Amniotic epithelial cell (primary cell): ENCODE measurements around the gene SMIM14.
"Not testable (repeated sequence)": the region's sequence is repeated elsewhere in the genome, so short reads cannot be mapped to it uniquely, and the experiment has no call there.

Source experiments
- DNase-seq: peaks from one replicate; pipeline ENCODE4 v3.0.0-alpha.2; 2010; ENCODE audit warnings: low read depth

Gene SMIM14

DNA sequence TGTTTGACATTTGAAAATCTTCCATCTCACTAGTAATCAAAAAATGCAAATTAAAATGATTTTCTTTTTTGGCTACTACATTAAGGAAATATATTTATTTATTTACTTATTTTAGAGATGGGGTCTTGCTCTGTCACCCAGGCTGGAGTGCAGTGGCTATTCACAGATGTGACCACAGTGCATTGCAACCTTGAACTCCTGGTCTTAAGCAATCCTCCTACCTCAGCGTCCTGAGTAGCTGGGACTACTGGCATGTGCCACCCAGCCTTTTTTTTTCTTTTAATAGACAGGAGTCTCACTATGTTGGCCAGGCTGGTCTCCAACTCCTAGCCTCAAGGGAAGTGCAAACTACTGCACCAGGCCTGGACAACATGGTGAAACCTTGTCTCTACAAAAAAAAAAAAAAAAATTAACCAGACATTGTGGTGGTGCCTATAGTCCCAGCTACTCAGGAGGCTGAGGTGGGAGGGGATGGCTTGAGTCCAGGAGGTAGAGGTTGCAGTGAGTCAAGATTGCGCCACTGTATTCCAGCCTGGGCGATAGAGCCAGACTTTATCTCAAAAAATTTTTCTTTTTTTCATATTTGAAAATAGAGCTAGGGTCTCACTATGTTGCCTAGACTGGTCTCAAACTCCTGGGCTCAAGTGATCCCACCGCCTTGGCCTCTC is 4.4 kb upstream of the SMIM14 start:
- DNase-seq, result peak; percentile 90

DNA sequence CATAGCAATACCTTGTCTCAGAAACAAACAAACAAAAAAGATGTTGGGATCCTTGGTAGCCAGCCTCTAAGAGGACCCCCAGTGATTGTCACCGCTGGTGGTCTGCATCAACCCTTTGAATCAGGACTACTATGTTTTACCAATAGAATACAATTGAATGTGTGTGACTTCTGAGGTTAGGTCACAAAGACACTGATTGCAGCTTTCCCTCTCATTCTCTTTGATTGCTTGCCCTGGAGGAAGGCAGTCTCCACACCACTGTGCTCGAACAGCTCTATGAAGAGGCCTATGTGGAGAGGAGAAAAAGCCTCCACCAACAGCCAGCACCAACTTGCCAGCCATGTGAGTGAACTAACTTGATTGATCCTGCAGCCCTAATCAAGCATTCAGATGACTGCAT is 2.8 kb upstream of the SMIM14 start:
- no peak for DNase-seq

DNA sequence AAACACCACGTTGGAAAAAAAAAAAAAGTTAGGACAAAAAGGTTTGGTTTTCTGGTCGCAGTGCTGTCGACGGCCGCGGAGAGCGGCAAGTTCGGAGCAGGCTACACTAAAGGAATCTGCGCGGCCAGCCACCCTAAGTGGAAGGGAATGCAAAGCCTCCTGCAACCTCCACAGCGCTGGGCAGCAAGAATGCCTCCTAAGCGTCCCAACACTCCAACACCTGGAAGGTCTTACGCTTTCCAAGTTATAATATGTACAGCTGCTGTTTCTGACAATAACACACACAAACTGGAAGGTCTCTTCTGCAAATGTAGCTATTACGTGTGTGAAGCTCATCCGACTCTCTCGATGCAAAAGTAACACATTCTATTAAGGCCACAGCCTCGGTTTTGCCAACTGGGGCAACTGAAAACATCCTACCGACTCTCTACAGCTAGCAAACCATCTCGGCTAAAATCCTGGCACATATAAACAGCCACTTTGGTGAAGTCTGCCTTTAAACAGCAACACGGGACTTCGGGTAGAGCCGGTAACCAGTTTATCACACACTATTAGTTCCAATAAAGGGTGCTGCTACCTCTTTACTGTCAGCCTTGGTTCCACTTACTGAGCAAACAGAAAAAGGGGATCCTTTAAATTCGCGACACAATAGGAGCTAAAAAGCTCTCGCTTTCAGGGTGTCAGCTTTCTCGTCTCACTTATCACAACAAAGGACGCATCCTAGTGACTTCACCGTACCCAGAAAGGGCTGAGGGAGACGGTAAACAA is 895 bp downstream of the SMIM14 start:
- DNase-seq, result peak; percentile 65

DNA sequence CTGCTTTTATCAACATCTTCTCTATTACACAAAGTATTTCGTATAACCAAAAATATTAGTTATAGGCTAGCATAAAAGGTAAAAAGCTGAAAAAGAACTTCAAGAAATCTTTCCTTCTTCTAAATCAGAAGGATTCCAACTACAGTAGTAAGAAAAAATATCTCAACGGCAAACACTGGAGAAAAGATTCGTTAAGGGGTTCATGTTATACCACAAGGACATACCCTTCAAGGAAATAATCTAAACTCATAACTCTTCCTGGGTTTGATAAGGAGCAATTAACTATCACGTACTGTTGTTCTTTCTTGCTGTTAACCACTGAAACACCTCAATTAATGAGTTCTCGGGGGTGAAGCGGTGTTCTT is 1.5 kb downstream of the SMIM14 start:
- DNase-seq, result peak; percentile 46

DNA sequence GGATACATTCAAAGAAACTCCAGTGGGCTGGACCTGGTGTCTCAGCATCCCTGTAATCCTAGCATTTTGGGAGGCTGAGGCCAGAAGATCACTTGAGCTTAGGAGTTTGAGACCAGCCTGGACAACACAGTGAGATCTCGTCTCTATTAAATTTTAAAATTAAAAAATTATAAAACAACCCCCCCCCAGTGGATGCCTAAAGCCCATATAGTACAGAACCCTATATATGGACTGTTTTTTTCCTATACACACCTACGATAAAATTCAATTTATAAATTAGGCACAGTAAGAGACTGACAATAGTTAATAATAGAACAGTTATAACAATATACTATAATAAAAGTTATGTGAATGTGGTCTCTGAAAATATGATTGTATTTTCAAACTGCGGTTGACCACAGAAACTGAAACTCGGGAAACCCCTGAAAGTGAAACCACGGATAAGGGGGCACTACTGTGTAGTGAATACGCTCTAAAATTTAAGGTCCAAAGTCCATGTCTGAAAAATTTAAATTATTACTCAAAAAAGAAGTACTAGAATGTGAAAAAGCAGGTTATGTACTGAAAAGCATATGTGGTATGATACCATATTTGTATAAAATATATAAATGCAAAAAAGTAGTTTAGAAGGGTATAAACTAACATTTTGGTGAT is 2.0 kb downstream of the SMIM14 start:
- peak; percentile 17 for DNase-seq

DNA sequence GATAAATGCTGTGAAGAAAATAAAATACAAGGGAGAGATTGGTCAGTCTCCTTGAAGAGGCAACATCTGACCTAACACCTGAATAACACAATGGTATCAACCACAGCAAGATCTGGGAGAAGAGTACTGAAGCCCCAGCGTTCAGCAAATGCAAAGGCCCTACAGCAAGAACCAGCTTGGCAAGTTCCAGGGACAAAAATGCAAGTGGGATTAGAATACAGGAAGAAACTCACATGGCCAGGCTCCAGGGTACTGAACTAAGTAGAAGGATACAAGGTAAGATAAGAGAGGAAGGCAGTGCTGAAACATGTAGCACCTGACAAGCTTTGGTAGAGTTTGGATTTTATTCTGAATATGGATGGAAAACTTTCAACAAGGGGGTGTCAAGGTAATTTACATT is 3.6 kb downstream of the SMIM14 start:
- peak; percentile 28 for DNase-seq

DNA sequence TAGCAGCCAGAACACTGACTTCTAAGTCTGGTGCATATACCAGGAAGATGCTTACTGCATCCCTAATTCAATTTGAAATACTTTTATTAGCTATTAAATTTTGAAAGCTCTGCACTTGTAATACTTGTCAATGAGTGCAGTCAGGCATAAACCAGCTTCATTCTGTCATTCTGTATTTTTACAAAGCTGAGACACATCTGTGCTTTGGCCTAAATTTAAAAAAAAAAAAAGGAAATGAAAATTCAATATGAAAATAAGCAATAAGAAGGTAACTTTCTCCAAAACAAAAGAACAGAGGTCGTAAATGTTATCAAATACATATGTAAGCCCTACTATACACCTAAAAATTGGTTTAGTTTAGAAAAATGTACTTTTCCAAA is 7.0 kb downstream of the SMIM14 start:
- DNase-seq, result no peak

DNA sequence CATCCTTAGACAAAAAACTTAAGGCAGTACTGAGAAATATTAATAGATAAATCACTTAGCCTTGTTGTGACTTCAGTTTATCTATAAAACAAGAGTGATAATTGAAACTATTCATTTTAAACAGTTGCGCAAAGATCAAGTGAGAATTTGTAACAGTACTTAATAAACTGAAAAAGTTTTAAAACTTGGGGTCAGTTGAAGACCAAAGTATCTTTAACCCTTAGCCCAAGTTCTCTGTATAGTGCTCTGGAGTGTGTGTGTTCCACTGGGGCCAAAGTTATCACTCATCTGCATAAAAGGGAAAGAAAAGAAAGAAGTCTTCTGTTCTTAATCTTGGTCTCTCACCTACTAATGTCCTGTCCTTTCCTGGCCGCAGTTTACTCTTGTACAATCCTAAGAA is 11.3 kb downstream of the SMIM14 start:
- DNase-seq, result no peak

DNA sequence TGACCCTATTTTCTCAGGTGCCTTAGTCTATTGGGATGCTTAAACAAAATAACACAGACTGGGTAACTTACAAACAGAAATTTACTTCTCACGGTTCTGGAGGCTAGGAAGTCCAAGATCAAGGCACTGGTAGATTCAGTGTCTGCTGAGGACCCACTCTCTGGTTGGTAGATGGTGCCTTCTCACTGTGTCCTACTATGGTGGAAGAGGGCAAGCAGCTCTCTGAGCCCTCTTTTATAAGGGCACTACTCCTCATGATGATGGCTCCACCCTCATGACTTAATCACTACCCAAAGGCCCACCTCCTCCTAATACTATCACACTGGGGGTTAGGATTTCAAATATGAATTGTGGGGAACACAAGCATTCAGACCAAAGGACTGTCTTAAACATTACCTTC is 11.8 kb downstream of the SMIM14 start:
- DNase-seq, result no peak

DNA sequence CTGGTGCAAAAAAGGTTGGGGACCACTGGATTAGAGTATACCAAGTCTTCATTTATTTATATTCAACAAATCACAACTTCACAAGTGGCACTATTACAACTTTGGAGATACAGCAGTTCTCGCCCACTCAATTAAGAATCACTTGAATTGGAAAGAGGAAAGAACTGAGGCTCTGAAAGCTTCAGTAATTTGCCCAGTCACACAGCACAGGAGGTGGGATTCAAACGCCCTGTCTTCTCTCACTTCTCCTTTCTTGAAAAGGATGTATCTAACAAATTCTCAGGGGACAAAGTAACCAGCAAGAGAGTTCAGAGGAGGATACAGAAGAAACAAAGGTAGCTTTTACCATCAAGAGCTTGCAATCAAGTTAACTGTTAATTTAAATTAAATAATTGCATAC is 12.4 kb downstream of the SMIM14 start:
- no peak for DNase-seq

DNA sequence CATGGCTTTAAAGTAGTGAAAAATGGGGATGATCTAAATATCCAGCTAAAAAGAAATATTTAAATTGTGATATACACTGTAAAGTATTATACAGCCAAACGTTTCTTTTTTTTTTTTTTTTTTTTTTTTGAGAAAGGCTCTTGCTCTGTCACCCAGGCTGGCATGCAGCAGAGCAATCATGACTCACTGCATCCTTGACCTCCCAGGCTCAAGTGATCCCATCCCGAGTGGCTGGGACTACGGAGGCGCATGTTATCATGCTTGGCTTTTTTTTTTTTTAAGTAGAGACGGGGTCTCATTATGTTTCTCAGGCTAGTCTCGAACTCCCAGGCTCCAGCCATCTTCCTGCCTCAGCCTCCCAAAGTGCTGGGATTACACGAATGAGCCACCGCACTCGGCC is 17.1 kb downstream of the SMIM14 start:
- DNase-seq, result peak; percentile 75

DNA sequence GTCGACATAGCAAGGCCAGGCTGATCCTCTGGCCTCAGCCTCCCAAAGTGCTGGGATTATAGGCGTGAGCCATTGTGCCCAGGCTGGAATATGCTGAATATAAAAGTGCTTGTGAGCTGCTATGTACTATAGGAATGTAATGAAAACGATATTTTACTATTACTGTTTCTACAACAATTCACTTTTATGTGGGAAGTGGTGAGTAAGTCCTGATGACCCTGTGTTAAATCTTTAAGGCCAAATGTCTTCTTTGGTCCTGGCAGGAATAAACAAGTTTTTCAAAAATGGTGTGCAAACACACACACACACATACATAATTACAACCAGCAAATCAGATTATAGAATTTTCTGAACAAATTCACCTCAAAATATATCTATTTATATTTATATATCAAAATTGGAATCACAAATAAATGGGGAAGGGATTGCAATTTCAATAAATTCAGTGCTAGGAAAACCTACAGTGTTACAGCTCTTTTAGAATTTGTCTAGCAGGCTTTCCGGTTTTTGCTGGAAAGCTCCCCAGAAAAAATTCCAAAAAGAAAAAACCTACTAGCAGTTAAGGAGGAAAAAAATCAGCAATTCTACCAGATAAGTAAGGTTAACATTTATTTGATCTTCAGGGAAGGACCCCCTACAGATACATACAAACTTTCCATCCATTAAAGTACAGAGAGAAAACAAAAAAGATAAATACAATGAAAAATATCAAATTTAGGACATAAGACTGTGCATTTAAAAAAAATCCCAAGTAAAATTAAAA is 17.9 kb downstream of the SMIM14 start:
- no peak for DNase-seq

DNA sequence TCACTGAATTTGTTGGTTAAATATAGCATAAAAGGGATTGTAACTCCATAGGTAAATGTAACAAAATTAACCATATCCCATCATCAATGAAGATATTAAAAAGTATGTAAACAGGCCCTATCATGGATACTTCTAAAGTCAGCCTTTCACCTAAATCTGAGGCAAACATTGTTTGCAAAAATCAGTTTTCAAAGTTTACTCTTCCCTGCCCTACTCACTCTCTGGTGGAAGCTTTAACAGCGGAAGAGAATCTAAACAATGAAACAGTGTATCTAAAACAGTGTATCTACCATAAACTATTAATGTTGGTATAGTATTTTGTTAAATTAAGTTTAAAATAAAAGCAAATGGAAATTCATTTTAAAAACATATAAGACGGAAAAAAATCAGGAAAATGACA is 21.1 kb downstream of the SMIM14 start:
- DNase-seq, result no peak

DNA sequence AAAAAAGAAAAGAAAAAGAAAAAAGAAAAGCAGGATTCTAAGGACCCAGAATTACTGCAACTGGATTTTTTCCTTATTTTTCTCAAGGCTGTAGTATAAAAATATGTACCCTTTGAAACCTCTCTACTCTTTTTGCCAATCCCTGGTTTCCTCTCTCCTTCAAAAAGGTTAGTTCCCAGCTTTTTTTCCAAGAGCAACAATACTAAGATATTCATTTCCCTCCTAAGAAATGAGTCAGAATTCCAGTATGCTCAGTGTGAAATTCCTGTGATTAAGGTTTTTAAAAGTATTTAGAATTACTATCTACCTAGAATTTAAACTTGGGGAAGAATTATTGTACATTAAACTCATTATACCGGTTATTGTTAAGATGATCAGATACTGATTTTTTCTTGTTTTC is 22.0 kb downstream of the SMIM14 start:
- peak; percentile 29 for DNase-seq

DNA sequence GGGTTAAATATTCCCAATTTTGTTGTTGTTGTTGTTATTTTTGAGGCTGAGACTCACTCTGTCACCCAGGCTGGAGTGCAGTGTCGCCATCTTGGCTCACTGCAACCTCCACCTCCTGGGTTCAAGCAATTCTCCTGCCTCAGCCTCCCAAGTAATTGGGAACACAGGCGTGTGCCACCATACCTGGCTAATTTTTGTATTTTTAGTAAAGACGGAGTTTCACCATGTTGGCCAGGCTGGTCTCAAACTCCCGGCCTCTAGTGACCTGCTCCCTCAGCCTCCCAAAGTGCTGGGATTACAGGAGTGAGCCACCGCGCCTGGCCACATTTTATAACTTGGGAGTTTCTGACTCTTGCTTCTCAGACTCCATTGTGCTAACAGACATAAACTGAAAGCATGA is 22.6 kb downstream of the SMIM14 start:
- DNase-seq, result not testable (repeated sequence)

DNA sequence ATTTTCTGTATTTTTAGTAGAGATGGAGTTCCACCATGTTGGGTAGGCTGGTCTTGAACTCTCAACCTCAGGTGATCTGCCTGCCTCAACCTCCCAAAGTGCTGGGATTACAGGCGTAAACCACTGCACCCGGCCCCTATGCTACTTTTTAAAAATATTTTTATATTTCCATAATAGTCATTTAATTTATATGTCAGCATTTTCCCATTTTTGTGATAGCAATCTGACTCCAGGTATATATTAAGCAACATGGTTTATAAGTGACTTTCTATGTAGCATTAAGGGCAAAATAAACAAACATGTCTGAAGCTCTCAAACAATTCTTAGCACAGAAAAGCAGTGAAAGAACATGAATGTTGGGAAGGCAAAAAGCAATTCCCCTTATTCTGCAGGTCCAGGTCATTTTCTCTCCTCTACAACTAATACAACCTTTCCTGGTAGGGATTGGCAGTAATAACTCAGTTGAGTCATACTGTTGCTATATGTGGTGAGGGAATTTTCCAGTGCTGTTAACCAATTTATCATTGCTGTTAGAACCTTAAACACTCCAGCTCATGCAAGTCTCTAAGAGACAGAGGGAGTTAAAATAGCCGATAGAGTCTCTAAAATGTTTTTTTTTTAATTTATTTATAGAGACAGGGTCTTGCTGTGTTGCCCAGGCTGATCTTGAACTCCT is 24.0 kb downstream of the SMIM14 start:
- DNase-seq, result peak; percentile 90

DNA sequence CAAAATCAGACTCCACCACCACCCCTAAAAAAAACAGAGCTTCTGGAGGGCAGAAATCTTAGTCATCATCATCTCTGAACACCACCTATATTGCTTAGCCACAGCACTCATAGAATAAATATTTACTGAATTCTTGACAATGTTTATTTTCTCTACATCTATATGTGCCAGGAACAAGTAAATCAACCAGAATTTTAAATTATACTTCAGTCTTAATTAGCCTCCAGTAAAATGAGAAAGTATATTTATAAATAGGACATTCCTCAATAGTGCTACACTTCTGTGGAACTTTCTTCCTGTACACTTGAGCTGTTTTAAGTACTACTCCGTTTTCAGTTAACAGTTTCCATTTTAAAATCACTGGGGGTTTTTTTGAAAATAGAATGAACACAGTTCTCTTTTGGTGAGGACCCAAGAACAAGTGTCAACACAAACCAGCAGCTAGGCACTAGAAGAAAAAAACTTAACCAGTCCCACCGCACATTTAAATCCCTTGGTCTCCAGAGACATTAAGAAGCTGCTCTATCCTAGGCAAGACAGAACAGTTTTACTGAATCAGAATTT is 25.5 kb downstream of the SMIM14 start:
- no peak for DNase-seq

DNA sequence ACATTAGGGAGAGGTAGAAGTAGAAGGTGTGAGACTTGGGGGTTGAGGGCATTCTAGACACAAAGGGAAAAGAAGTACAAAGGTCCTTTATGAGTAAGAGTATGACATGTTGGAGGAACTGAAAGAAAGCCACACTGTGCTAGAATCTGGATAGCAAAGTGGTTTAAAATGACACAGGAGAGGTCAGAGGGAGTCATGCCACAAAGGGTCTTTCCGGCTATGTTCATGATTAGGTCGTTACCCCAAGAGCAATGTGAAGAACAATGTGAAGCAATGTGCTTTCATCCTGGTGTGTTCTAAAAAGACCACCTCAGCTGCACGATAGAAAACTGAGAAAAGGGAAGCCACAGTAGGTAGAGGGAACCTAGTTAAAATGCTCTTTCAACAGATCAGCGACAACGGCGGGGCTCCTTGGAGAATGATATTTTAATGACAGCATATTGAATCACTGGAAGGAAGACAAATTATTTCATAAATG is 29.2 kb downstream of the SMIM14 start:
- DNase-seq, result no peak

DNA sequence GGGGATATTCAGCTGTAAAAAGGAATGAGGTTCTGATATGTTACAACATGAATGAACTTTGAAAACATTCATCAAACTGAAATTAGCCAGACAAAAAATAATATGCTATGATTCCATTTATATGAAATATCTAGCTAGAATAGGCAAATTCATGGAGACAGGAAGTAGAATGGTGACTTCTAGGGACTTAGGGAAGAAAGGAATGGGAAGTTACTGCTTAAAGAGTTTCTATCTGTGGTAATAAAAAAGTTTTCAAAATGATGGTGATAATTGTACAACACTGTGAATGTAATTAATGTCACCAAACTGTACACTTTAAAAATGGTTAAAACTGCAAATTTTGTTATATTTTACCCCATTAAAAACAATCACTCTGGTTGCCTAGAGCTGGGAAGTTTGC is 30.2 kb downstream of the SMIM14 start:
- DNase-seq, result no peak

DNA sequence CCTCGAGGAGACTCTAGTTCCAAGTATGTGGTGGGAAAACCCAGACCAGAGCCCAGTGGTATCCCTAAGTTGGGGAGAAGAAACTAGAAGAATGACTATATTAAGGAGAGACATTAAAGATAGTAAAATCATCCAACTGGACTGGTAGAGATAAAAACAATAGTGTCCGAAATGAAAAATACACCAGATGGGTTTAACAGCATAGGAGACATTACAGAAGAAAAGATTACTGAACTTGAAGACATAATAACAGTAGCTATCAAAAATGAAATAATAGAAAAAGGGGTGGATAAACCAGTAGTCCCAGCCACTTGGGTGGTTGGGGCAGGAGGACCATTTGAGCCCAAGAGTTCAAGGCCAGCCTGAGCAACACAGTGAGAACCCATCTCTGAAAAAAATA is 31.9 kb downstream of the SMIM14 start:
- DNase-seq, result no peak

DNA sequence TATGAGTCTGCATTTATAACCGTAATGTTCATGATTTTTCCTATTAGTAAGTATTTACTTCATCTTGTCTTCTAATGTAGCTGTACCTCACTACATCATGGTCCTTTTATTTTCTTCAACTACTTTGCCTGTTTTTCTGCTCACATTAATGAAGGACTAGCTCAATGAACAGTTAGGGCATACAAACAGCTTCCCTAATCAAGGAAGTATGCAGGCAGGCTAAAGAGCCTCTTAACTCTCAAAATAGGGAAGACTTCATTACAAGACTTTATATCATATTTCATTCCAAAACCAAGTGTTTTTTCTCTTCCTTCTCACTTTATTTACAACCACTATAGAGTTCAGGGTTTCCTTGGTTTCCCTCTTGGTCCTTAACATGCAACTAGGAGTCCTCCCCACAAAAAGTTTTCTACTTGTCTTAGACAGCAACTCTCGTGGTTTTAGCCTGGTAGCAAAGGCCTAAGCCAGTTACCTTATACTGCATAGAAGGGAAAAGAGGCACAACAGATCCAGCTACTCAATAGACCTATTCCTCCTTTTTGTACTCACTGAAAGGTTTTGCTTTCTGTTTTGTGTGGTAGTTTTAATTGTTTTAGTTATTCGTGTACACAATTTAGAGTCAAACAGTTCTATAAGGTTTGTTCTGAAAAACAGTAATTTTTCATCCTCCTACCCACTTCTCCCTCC is 40.8 kb downstream of the SMIM14 start:
- DNase-seq, result no peak
